Hematopoietic multipotent progenitor cell treated with erythropoietin and hydrocortisone succinate and interleukin-3 and kit ligand, for 15 days (in vitro differentiated cells): ENCODE results near the gene PARD3B.

Source experiments
- DNase-seq: peaks from one replicate; pipeline ENCODE4 v3.0.0-alpha.2; 2015; ENCODE audit warnings: low spot score

The PARD3B gene

DNA sequence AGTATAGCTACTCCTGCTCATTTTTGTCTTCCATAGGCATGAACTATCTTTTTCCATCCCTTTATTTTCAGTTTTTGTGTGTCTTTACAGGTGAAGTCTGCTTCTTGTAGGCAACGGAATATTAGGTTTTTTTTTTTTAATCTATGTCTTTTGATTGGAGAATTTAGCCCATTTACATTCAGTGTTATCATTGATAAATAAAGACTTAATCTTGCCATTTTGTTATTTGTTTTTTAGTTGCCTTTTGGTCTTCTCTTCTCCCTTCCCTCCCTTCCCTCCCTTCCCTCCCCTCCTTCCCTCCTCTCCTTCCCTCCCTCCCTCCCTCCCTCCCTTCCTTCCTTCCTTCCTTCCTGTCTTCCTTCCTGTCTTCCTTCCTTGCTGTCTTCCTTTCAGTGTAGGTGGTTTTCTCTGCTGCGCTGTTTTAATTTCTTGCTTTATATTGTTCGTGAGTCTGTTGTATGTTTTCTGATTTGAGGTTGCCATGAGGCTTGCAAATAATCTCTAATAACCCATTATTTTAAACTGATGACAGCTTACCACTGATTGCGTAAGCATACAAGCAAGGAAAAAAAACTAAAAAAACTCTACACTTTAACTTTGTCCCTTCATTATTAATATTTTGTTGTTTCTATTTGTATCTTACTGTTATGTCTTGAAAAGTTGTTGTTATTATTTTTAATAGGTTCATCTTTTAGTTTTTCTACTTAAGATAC, 353.8 kb downstream of the PARD3B start:
- DNase-seq = no peak

GRCh38 chr2:204899983-204900382, 354.7 kb downstream of the PARD3B start:
- no peak for DNase-seq

DNA sequence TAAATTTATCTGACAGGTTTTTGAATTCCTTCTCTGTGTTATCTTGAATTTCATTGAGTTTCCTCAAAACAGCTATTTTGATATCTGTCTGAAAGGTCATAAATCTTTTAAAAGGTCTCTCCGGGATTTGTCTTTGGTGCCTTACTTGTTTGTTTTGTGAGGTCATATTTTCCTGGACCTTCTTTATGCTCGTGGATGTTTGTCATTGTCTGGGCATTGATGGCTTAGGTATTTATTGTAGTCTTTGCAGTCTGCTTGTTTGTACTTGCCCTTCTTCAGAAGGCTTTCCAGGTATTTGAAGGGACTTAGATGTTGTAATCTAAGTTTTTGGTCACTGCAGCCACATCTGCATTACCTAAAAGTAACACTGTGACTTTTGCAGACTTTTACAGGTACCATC, 355.2 kb downstream of the PARD3B start:
- no peak for DNase-seq

DNA sequence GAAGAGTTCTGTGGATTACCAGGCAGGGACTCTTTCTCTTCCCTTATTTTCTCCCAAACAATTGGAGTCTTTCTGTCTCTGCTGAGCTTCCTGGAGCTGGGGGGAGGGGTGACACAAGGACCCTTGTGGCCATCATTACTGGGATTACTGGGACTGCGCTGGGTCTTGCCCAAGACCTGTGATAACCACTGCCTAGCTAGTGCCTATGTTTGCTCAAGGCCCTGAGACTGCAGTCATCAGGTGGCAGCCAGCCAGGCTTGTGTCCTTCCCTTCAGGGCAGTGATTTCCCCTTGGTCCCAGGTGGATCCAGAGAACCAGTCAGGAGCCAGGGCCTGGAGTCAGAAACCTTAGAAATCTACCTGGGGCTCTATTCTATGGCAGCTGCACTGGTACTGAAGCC, 355.6 kb downstream of the PARD3B start:
- no peak for DNase-seq

- DNase-seq = no peak
Measured at GRCh38 chr2:204901591-204901990, 356.3 kb downstream of the PARD3B start.

- DNase-seq = no peak
Measured at GRCh38 chr2:204909791-204910190, 364.5 kb downstream of the PARD3B start.

- DNase-seq = no peak
Measured at GRCh38 chr2:204913312-204913711, 368.0 kb downstream of the PARD3B start.

- no peak for DNase-seq
Measured at GRCh38 chr2:204913854-204914464, 368.7 kb downstream of the PARD3B start.

GRCh38 chr2:204914708-204915107, 369.4 kb downstream of the PARD3B start:
- DNase-seq = no peak

GRCh38 chr2:204917089-204917701, 371.9 kb downstream of the PARD3B start:
- no peak for DNase-seq

GRCh38 chr2:204920776-204921175, 375.5 kb downstream of the PARD3B start:
- no peak for DNase-seq

DNA sequence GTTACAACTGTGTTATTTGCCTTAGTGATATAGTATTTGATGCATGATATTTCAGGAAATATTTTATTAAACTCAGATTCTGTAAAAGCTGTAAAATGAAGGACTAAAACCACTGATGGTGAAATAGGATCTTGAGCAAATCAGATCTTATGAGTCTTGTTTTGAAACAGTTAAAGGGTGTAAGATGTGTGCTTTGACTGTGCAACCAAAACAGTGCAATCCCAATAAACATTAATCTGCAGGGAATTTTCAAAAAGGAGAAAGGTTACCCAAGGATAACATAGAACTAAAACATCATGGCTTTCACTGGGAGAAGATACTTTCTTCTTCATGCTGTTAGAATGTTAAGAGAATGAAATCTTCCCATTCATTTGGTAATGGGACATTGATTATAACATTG, 378.7 kb downstream of the PARD3B start:
- DNase-seq = no peak

- no peak for DNase-seq
Measured at GRCh38 chr2:204931562-204931961, 386.3 kb downstream of the PARD3B start.

DNA sequence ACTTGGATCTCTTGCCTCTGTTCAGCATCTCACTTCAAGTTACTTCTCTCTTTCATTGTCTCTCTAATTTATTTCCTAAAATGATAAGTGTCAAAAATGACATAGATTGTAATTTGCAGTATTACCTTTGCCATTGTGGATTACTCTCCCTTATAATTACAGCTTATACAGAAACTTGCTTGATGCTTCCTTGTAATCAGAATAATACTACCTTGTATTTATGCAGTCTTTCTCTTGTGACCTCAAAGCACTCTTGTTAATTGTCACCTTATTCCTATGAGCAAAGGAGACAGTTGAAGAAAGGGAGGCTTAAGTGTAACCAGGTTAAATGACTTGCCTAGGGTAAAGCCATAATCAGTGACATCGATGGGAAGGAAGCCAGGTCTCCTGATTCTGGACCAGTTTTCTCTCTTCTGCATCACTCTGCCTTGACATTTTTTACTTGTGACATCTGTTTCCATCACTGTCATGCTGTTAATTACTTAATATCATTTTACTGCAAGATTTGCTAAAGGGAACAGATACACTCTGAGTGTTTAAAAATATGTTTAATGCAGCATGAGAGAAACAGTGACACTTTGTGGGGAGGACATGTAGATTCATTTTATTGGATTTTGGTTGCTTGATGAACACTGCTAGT, 388.6 kb downstream of the PARD3B start:
- DNase-seq = no peak

GRCh38 chr2:204944927-204945326, 399.7 kb downstream of the PARD3B start:
- DNase-seq = no peak

GRCh38 chr2:204945376-204945775, 400.1 kb downstream of the PARD3B start:
- DNase-seq = no peak

DNA sequence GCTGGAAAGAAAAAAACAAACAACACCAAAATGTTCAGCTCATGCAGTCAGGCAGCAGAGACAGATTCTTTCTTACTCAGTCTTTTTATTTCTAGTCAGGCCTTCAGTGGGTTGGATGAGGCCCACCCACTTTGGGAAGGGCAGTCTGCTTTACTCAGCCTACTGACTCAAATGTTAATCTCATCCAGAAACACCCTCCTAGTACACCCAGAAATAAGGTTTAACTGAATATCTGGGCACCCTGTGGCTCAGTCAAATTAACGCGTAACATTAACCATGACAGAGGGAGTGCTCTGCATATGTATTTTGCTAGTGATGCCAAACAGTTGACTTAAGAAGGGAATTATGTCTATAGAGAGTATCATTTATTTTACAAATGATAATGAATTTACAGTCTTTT, 401.6 kb downstream of the PARD3B start:
- no peak for DNase-seq

GRCh38 chr2:204947405-204947804, 402.1 kb downstream of the PARD3B start:
- no peak for DNase-seq

- DNase-seq = no peak
Measured at GRCh38 chr2:204948024-204948763, 402.9 kb downstream of the PARD3B start.

GRCh38 chr2:204948822-204949221, 403.5 kb downstream of the PARD3B start:
- no peak for DNase-seq

DNA sequence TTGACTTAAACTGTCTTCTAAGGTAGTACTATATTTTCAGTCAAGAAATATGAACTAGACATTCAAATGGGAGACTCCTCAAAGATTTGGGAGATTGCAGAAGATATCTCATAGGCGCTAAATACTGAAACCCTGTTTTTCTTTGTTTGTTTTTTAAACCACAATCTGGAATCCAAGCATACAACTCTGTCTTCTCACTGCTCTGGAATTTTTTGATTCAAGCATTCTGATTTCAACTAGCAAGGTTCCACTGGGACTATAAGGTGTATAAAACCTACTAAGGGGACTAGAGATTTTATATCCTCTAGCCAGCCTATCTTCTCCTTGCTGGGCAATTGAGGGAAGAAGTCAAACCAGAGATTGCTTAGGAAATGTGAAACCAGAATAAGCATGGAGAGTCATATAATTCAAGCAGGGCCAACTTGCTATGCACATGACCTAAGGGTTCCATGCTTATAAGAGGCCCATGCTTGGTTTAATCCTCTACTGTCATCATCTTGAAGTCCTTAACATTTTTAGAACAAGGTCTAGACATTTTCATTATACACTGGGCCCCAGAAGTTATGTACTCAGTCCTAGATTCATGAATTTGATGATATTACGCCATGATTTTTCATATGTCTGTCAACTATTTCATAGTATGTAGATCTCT, 405.5 kb downstream of the PARD3B start:
- no peak for DNase-seq

- no peak for DNase-seq
Measured at GRCh38 chr2:204958371-204958770, 413.1 kb downstream of the PARD3B start.
